ENCODE data around the gene PGAP6. TPM values are rescaled to one million over a fixed set of nuclear protein-coding genes. Genes with fewer than 3 reads are reported as not detected.
A peak's percentile ranks its signal among the peaks of the same experiment; 100 is the strongest.

The PGAP6 gene
- total and polyA plus RNA-seq, 9 of the 15 experiments (the other 6 are each of a cell fraction or from before 2014, with no cell fraction given) = 0.45 to 50.2 (median 39.3) TPM

DNA sequence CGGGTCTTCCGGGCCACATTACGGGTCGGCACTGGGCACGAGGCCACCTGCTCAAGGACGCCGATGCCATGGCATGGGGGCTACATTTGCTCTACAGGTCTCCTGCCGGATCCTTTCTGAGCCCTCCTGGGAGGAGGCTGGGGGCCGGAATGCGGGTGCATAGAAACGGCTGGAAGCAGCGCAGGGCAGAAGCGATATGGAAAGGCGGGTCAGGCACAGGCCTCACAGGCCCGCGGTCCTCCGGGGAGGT is 57.7 kb downstream of the PGAP6 start (continued):
- TF ChIP-seq, protein P1, sequence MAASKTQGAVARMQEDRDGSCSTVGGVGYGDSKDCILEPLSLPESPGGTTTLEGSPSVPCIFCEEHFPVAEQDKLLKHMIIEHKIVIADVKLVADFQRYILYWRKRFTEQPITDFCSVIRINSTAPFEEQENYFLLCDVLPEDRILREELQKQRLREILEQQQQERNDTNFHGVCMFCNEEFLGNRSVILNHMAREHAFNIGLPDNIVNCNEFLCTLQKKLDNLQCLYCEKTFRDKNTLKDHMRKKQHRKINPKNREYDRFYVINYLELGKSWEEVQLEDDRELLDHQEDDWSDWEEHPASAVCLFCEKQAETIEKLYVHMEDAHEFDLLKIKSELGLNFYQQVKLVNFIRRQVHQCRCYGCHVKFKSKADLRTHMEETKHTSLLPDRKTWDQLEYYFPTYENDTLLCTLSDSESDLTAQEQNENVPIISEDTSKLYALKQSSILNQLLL (CRISPR knock-in tag; IDR thresholded peaks at IDR 0.05; ENCODE audit: borderline replicate concordance) = no peak
- TF ChIP-seq SMC3 (conservative IDR thresholded peaks at IDR 0.05; ENCODE audit: insufficient read depth, low read depth, low read length) (no peak), ASH1L (IDR thresholded peaks at IDR 0.05; ENCODE audit: borderline replicate concordance, low read depth, partially characterized antibody) (no peak), RBFOX2 (IDR thresholded peaks at IDR 0.05; ENCODE audit: low read depth, low read length) (peak; percentile 52), IRF2 (CRISPR knock-in tag; IDR thresholded peaks at IDR 0.05) (no peak), PHF21A (IDR thresholded peaks at IDR 0.05; ENCODE audit: borderline replicate concordance, low read depth) (no peak), ZNF274 (IDR thresholded peaks at IDR 0.05; ENCODE audit: borderline replicate concordance, low read depth, low read length) (no peak), DPF2 (IDR thresholded peaks at IDR 0.05) (no peak), ZNF785 (CRISPR knock-in tag; IDR thresholded peaks at IDR 0.05) (no peak), NR4A1 (CRISPR knock-in tag; IDR thresholded peaks at IDR 0.05) (no peak), NR4A1 (tag; IDR thresholded peaks at IDR 0.05) (0 out of 2 replicates have a peak, but pooled peaks have one; percentile 36)
- TF ChIP-seq, protein P2, sequence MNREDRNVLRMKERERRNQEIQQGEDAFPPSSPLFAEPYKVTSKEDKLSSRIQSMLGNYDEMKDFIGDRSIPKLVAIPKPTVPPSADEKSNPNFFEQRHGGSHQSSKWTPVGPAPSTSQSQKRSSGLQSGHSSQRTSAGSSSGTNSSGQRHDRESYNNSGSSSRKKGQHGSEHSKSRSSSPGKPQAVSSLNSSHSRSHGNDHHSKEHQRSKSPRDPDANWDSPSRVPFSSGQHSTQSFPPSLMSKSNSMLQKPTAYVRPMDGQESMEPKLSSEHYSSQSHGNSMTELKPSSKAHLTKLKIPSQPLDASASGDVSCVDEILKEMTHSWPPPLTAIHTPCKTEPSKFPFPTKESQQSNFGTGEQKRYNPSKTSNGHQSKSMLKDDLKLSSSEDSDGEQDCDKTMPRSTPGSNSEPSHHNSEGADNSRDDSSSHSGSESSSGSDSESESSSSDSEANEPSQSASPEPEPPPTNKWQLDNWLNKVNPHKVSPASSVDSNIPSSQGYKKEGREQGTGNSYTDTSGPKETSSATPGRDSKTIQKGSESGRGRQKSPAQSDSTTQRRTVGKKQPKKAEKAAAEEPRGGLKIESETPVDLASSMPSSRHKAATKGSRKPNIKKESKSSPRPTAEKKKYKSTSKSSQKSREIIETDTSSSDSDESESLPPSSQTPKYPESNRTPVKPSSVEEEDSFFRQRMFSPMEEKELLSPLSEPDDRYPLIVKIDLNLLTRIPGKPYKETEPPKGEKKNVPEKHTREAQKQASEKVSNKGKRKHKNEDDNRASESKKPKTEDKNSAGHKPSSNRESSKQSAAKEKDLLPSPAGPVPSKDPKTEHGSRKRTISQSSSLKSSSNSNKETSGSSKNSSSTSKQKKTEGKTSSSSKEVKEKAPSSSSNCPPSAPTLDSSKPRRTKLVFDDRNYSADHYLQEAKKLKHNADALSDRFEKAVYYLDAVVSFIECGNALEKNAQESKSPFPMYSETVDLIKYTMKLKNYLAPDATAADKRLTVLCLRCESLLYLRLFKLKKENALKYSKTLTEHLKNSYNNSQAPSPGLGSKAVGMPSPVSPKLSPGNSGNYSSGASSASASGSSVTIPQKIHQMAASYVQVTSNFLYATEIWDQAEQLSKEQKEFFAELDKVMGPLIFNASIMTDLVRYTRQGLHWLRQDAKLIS (CRISPR knock-in tag; IDR thresholded peaks at IDR 0.05) = no peak
- TF ChIP-seq, protein P3, sequence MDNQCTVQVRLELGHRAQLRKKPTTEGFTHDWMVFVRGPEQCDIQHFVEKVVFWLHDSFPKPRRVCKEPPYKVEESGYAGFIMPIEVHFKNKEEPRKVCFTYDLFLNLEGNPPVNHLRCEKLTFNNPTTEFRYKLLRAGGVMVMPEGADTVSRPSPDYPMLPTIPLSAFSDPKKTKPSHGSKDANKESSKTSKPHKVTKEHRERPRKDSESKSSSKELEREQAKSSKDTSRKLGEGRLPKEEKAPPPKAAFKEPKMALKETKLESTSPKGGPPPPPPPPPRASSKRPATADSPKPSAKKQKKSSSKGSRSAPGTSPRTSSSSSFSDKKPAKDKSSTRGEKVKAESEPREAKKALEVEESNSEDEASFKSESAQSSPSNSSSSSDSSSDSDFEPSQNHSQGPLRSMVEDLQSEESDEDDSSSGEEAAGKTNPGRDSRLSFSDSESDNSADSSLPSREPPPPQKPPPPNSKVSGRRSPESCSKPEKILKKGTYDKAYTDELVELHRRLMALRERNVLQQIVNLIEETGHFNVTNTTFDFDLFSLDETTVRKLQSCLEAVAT (IDR thresholded peaks at IDR 0.05) = no peak
- TF ChIP-seq, protein P4, sequence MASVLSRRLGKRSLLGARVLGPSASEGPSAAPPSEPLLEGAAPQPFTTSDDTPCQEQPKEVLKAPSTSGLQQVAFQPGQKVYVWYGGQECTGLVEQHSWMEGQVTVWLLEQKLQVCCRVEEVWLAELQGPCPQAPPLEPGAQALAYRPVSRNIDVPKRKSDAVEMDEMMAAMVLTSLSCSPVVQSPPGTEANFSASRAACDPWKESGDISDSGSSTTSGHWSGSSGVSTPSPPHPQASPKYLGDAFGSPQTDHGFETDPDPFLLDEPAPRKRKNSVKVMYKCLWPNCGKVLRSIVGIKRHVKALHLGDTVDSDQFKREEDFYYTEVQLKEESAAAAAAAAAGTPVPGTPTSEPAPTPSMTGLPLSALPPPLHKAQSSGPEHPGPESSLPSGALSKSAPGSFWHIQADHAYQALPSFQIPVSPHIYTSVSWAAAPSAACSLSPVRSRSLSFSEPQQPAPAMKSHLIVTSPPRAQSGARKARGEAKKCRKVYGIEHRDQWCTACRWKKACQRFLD (CRISPR knock-in tag; IDR thresholded peaks at IDR 0.05) = no peak
- TF ChIP-seq, protein P5, sequence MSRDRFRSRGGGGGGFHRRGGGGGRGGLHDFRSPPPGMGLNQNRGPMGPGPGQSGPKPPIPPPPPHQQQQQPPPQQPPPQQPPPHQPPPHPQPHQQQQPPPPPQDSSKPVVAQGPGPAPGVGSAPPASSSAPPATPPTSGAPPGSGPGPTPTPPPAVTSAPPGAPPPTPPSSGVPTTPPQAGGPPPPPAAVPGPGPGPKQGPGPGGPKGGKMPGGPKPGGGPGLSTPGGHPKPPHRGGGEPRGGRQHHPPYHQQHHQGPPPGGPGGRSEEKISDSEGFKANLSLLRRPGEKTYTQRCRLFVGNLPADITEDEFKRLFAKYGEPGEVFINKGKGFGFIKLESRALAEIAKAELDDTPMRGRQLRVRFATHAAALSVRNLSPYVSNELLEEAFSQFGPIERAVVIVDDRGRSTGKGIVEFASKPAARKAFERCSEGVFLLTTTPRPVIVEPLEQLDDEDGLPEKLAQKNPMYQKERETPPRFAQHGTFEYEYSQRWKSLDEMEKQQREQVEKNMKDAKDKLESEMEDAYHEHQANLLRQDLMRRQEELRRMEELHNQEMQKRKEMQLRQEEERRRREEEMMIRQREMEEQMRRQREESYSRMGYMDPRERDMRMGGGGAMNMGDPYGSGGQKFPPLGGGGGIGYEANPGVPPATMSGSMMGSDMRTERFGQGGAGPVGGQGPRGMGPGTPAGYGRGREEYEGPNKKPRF (IDR thresholded peaks at IDR 0.05; ENCODE audit: low read depth, low read length) = no peak
- TF ChIP-seq, protein P6, sequence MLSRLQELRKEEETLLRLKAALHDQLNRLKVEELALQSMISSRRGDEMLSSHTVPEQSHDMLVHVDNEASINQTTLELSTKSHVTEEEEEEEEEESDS (CRISPR knock-in tag; IDR thresholded peaks at IDR 0.05) = no peak

Measured in K562 (cell line).